T-helper 17 cell (primary cell): ENCODE results near the gene TMTC1. TPM values are rescaled to one million over a fixed set of nuclear protein-coding genes. Genes with fewer than 3 reads are reported as not detected.

Source experiments
- ATAC-seq: fragments of 150-1000 bp; cut with Tn5 transposase; 2 replicates; pipeline ENCODE4 v1.10.0; 2021; ENCODE audit warnings: mild to moderate bottlenecking, moderate library complexity
- DNase-seq, 3 donors: peaks; one replicate each; pipeline versions ENCODE4 v3.0.0 to v3.0.0-alpha.2; 2020 to 2021
- H3K9me3 ChIP-seq: one replicate; pipeline ENCODE4 v1.7.0; 2013; ENCODE audit warnings: low read length, mild to moderate bottlenecking; ENCODE audit not compliant: control insufficient read depth, poor library complexity, severe bottlenecking
- H3K27ac Mint-ChIP-seq: one replicate; pipeline ENCODE4 v1.8.0; 2022; ENCODE audit warnings: mild to moderate bottlenecking, moderate library complexity, mixed read lengths
- H3K27me3 Mint-ChIP-seq: one replicate; pipeline ENCODE4 v1.8.0; 2022; ENCODE audit warnings: mixed read lengths
- H3K36me3 Mint-ChIP-seq: one replicate; pipeline ENCODE4 v1.8.0; 2022; ENCODE audit warnings: low read depth, mixed read lengths
- H3K4me1 Mint-ChIP-seq: one replicate; pipeline ENCODE4 v1.8.0; 2022; ENCODE audit warnings: mild to moderate bottlenecking, mixed read lengths
- H3K4me3 Mint-ChIP-seq: one replicate; pipeline ENCODE4 v1.8.0; 2022; ENCODE audit warnings: mild to moderate bottlenecking, moderate library complexity, mixed read lengths
- total RNA-seq, 4 donors: library from RNA in 2 of 4; stranded (reverse) in 2 of 4; gene quantifications; one replicate each; pipeline ENCODE4 v1.2.3 and lab custom pipeline; 2022 to 2026

Gene TMTC1
- total RNA-seq, 2 donors from 2014 or later = 0.40 TPM; not detected in 1

GRCh38 chr12:29682088-29682487 lies 101.7 kb downstream of the TMTC1 start:
- Mint-ChIP-seq H3K36me3 (no peaks in the 10 kb centered on the region), H3K27ac (no peak overlapping the region), H3K4me3 (no peak overlapping the region), H3K27me3 (peaks cover 23% of the 10 kb centered on the region), H3K4me1 (no peaks in the 10 kb centered on the region)
- no peaks in the 10 kb centered on the region for H3K9me3 ChIP-seq
- DNase-seq (no peak), ATAC-seq (no peak)

GRCh38 chr12:29681370-29681769 lies 102.4 kb downstream of the TMTC1 start:
- no peak overlapping the region for H3K27ac Mint-ChIP-seq
- no peaks in the 10 kb centered on the region for H3K9me3 ChIP-seq
- no peak for DNase-seq
- no peaks in the 10 kb centered on the region for H3K4me1 Mint-ChIP-seq
- ATAC-seq = no peak
- peaks cover 26% of the 10 kb centered on the region for H3K27me3 Mint-ChIP-seq
- no peak overlapping the region for H3K4me3 Mint-ChIP-seq
- no peaks in the 10 kb centered on the region for H3K36me3 Mint-ChIP-seq

GRCh38 chr12:29676676-29677075 lies 107.1 kb downstream of the TMTC1 start:
- no peak for ATAC-seq
- H3K36me3 Mint-ChIP-seq = no peaks in the 10 kb centered on the region
- H3K27me3 Mint-ChIP-seq = peaks cover 32% of the 10 kb centered on the region
- no peak overlapping the region for H3K27ac Mint-ChIP-seq
- no peak overlapping the region for H3K4me3 Mint-ChIP-seq
- no peak for DNase-seq
- no peaks in the 10 kb centered on the region for H3K4me1 Mint-ChIP-seq
- H3K9me3 ChIP-seq = no peaks in the 10 kb centered on the region

- H3K4me3 Mint-ChIP-seq = no peak overlapping the region
- H3K27ac Mint-ChIP-seq = no peak overlapping the region
- ATAC-seq (no peak), DNase-seq (no peak)
- H3K9me3 ChIP-seq = no peaks in the 10 kb centered on the region
- peaks cover 22% of the 10 kb centered on the region for H3K27me3 Mint-ChIP-seq
- no peaks in the 10 kb centered on the region for H3K36me3 Mint-ChIP-seq
- H3K4me1 Mint-ChIP-seq = no peaks in the 10 kb centered on the region
These were observed 109.3 kb downstream of the TMTC1 start for GRCh38 chr12:29674463-29674862.

GRCh38 chr12:29673346-29673745 lies 110.4 kb downstream of the TMTC1 start:
- no peaks in the 10 kb centered on the region for H3K4me1 Mint-ChIP-seq
- H3K27me3 Mint-ChIP-seq = peaks cover 20% of the 10 kb centered on the region
- ATAC-seq (no peak), DNase-seq (no peak)
- H3K4me3 Mint-ChIP-seq = no peak overlapping the region
- no peaks in the 10 kb centered on the region for H3K9me3 ChIP-seq
- H3K36me3 Mint-ChIP-seq = no peaks in the 10 kb centered on the region
- no peak overlapping the region for H3K27ac Mint-ChIP-seq

GRCh38 chr12:29672580-29672979 lies 111.2 kb downstream of the TMTC1 start:
- Mint-ChIP-seq H3K4me3 (no peak overlapping the region), H3K36me3 (no peaks in the 10 kb centered on the region), H3K27ac (no peak overlapping the region), H3K27me3 (peaks cover 17% of the 10 kb centered on the region), H3K4me1 (no peaks in the 10 kb centered on the region)
- no peaks in the 10 kb centered on the region for H3K9me3 ChIP-seq
- ATAC-seq = no peak
- no peak for DNase-seq

- H3K27me3 Mint-ChIP-seq = peaks cover 12% of the 10 kb centered on the region
- no peak for ATAC-seq
- no peaks in the 10 kb centered on the region for H3K9me3 ChIP-seq
- no peak overlapping the region for H3K27ac Mint-ChIP-seq
- H3K4me1 Mint-ChIP-seq = no peaks in the 10 kb centered on the region
- DNase-seq = no peak
- H3K36me3 Mint-ChIP-seq = no peaks in the 10 kb centered on the region
- no peak overlapping the region for H3K4me3 Mint-ChIP-seq
These were observed 112.0 kb downstream of the TMTC1 start for GRCh38 chr12:29671742-29672141.

- no peaks in the 10 kb centered on the region for H3K9me3 ChIP-seq
- Mint-ChIP-seq H3K4me1 (no peaks in the 10 kb centered on the region), H3K36me3 (no peaks in the 10 kb centered on the region), H3K27me3 (no peaks in the 10 kb centered on the region), H3K4me3 (no peak overlapping the region), H3K27ac (no peak overlapping the region)
- ATAC-seq (no peak), DNase-seq (no peak)
These were observed 116.7 kb downstream of the TMTC1 start for GRCh38 chr12:29667011-29667410.

- ATAC-seq (no peak), DNase-seq (no peak)
- no peak overlapping the region for H3K4me3 Mint-ChIP-seq
- H3K4me1 Mint-ChIP-seq = no peaks in the 10 kb centered on the region
- H3K9me3 ChIP-seq = no peaks in the 10 kb centered on the region
- H3K27me3 Mint-ChIP-seq = no peaks in the 10 kb centered on the region
- H3K36me3 Mint-ChIP-seq = no peaks in the 10 kb centered on the region
- H3K27ac Mint-ChIP-seq = no peak overlapping the region
These were observed 118.6 kb downstream of the TMTC1 start for GRCh38 chr12:29665107-29665506.

GRCh38 chr12:29662734-29663323 lies 120.9 kb downstream of the TMTC1 start:
- no peak for DNase-seq
- no peak overlapping the region for H3K27ac Mint-ChIP-seq
- no peak for ATAC-seq
- H3K36me3 Mint-ChIP-seq = no peaks in the 10 kb centered on the region
- no peaks in the 10 kb centered on the region for H3K4me1 Mint-ChIP-seq
- peaks cover 5% of the 10 kb centered on the region for H3K27me3 Mint-ChIP-seq
- H3K4me3 Mint-ChIP-seq = no peak overlapping the region
- H3K9me3 ChIP-seq = no peaks in the 10 kb centered on the region

GRCh38 chr12:29660847-29661246 lies 122.9 kb downstream of the TMTC1 start:
- Mint-ChIP-seq H3K27ac (no peak overlapping the region), H3K36me3 (no peaks in the 10 kb centered on the region), H3K27me3 (peaks cover 5% of the 10 kb centered on the region), H3K4me3 (no peak overlapping the region), H3K4me1 (no peaks in the 10 kb centered on the region)
- no peaks in the 10 kb centered on the region for H3K9me3 ChIP-seq
- DNase-seq (no peak), ATAC-seq (no peak)

- Mint-ChIP-seq H3K36me3 (no peaks in the 10 kb centered on the region), H3K27ac (no peak overlapping the region), H3K4me1 (no peaks in the 10 kb centered on the region), H3K27me3 (peaks cover 5% of the 10 kb centered on the region), H3K4me3 (no peak overlapping the region)
- no peak for DNase-seq
- H3K9me3 ChIP-seq = no peaks in the 10 kb centered on the region
- no peak for ATAC-seq
These were observed 126.8 kb downstream of the TMTC1 start for GRCh38 chr12:29656762-29657538.

GRCh38 chr12:29655861-29656260 lies 127.9 kb downstream of the TMTC1 start:
- Mint-ChIP-seq H3K4me1 (no peaks in the 10 kb centered on the region), H3K27ac (no peak overlapping the region), H3K36me3 (no peaks in the 10 kb centered on the region), H3K27me3 (peaks cover 5% of the 10 kb centered on the region), H3K4me3 (no peak overlapping the region)
- H3K9me3 ChIP-seq = no peaks in the 10 kb centered on the region
- no peak for ATAC-seq
- DNase-seq = no peak

GRCh38 chr12:29653286-29653685 lies 130.5 kb downstream of the TMTC1 start:
- ATAC-seq = no peak
- H3K9me3 ChIP-seq = no peaks in the 10 kb centered on the region
- H3K4me3 Mint-ChIP-seq = no peak overlapping the region
- H3K27me3 Mint-ChIP-seq = peaks cover 1% of the 10 kb centered on the region
- no peaks in the 10 kb centered on the region for H3K4me1 Mint-ChIP-seq
- no peak overlapping the region for H3K27ac Mint-ChIP-seq
- no peaks in the 10 kb centered on the region for H3K36me3 Mint-ChIP-seq
- DNase-seq = no peak
